HEK293 (cell line): Measurements from ENCODE around the gene TMEM203.

Experiments used
- AEBP2 ChIP-seq: fragments of 450-650 bp; formaldehyde crosslinking; IDR thresholded peaks from 2 replicates; pipeline ENCODE4 v1.5.1; 2016; ENCODE audit warnings: missing biosample characterization, missing genetic modification characterization, borderline replicate concordance
- ZIC2 ChIP-seq: fragments of 450-650 bp; formaldehyde crosslinking; IDR thresholded peaks from 2 replicates; pipeline ENCODE4 v1.5.1; 2016; ENCODE audit warnings: missing biosample characterization, missing genetic modification characterization

DNA sequence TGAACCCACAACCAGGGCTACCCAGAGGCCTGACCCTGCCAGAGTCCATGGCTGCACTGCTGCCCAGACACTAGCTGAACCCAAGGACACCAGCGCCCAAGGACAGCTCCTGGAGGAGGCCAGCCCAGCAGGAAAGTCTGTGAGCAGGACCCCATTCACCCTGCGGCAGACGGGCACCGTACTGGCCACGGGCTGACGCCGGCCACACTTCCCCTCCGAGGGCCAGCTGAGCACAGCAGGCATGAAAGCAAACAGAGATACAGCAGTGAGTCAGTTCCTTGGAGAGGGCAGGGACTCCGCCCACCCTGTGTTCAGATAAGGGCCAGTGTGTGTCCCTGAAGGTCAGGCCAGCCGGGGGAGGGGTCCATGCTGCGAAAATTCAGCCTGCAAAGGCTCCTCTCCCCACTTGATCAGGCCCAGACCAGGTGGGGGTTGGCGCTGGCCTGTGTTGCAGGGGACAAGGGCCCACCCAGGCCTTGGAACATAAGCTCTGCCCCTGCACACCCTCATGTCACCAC, 13.4 kb upstream of the TMEM203 start:
- TF ChIP-seq AEBP2 (tag by site-specific recombination) (no peak), ZIC2 (tag by site-specific recombination) (peak; percentile 98)
